HG03565 (cell line): ENCODE results near the gene AIP.

ENCODE experiments used
- ATAC-seq: cut with Tn5 transposase; IDR thresholded peaks from one replicate; pipeline ENCODE4 v1.9.1; 2021; ENCODE audit warnings: mild to moderate bottlenecking, moderate library complexity; ENCODE audit not compliant: unreplicated experiment

The AIP gene

GRCh38 chr11:67492801-67493547 is 10.1 kb downstream of the AIP start:
- no peak for ATAC-seq

- ATAC-seq: no peak
Observed at GRCh38 chr11:67493548-67494370, 10.9 kb downstream of the AIP start.

- ATAC-seq: no peak
Observed at GRCh38 chr11:67494371-67495233, 11.8 kb downstream of the AIP start.

- ATAC-seq: no peak
Observed at GRCh38 chr11:67495234-67496005, 12.6 kb downstream of the AIP start.

GRCh38 chr11:67496113-67496512 is 13.3 kb downstream of the AIP start:
- no peak for ATAC-seq

- ATAC-seq: no peak
Observed at GRCh38 chr11:67497656-67498291, 14.9 kb downstream of the AIP start.

GRCh38 chr11:67498544-67498972 is 15.7 kb downstream of the AIP start:
- ATAC-seq: no peak

- ATAC-seq: no peak
Observed at GRCh38 chr11:67499808-67500483, 17.1 kb downstream of the AIP start.

GRCh38 chr11:67500484-67500821 is 17.6 kb downstream of the AIP start:
- ATAC-seq: no peak

GRCh38 chr11:67500831-67501715 is 18.2 kb downstream of the AIP start:
- ATAC-seq: no peak

- ATAC-seq: no peak
Observed at GRCh38 chr11:67501854-67502253, 19.0 kb downstream of the AIP start.

- no peak for ATAC-seq
Observed at GRCh38 chr11:67502328-67502979, 19.6 kb downstream of the AIP start.

- ATAC-seq: no peak
Observed at GRCh38 chr11:67503119-67504004, 20.5 kb downstream of the AIP start.

- no peak for ATAC-seq
Observed at GRCh38 chr11:67504005-67504949, 21.5 kb downstream of the AIP start.

- no peak for ATAC-seq
Observed at GRCh38 chr11:67504950-67505581, 22.2 kb downstream of the AIP start, which contains the start of gene PITPNM1. PITPNM1 (minus strand) TSS chr11:67505363; CDS start chr11:67504180, 1,183 bp downstream.
